PC-9 (cell line): ENCODE results near the gene NPIPB6. TPM values are rescaled to one million over a fixed set of nuclear protein-coding genes. Genes with fewer than 3 reads are reported as not detected.

Source experiments
- BruUV-seq: library from RNA; stranded (reverse); fragments of 400-500 nt; replicated peaks from 2 replicates; lab custom pipeline; 2021; lab: Mats Ljungman, UMichigan
- CTCF ChIA-PET: fragments of 300-600 bp; sonication (Branson Sonifier 250); formaldehyde crosslinking; loops from one replicate; lab custom pipeline; 2022; ENCODE audit warnings: antibody characterized with exemption; lab: Charles Lee
- POLR2A ChIA-PET: fragments of 300-600 bp; sonication (Branson Sonifier 250); formaldehyde crosslinking; loops from one replicate; lab custom pipeline; 2022; ENCODE audit warnings: antibody characterized with exemption; ENCODE audit not compliant: unreplicated experiment; lab: Charles Lee
- DNase-seq, 2 experiments: peaks; one replicate each; pipeline versions ENCODE4 v3.0.0 to v3.0.0-alpha.2; 2015 to 2022; ENCODE audit warnings: mixed read lengths in 1 of 2
- H2AFZ ChIP-seq: fragments of 200-600 bp; sonication (generic); 2 replicates; pipeline ENCODE4 v1.8.1; 2017; ENCODE audit warnings: antibody characterized with exemption
- H3F3A ChIP-seq: fragments of 200-600 bp; sonication (generic); 2 replicates; pipeline ENCODE4 v1.8.1; 2017; ENCODE audit warnings: antibody characterized with exemption, mild to moderate bottlenecking, low read depth; ENCODE audit not compliant: insufficient read depth
- H3K27ac ChIP-seq: fragments of 200-600 bp; sonication (generic); 2 replicates; pipeline ENCODE4 v1.6.1; 2016; ENCODE audit warnings: mixed run types
- H3K27me3 ChIP-seq: fragments of 200-600 bp; sonication (generic); 2 replicates; pipeline ENCODE4 v1.6.1; 2016; ENCODE audit warnings: low read depth, mixed run types; ENCODE audit not compliant: insufficient read depth
- H3K36me3 ChIP-seq: fragments of 200-600 bp; sonication (generic); 2 replicates; pipeline ENCODE4 v1.6.1; 2016; ENCODE audit warnings: low read depth, mixed run types
- H3K4me1 ChIP-seq: fragments of 200-600 bp; sonication (generic); replicated peaks from 2 replicates; pipeline ENCODE4 v1.6.1; 2016; ENCODE audit warnings: mixed run types; ENCODE audit not compliant: insufficient read depth
- H3K4me2 ChIP-seq: fragments of 200-600 bp; sonication (generic); 2 replicates; pipeline ENCODE4 v1.6.1; 2017; ENCODE audit warnings: mixed run types
- H3K4me3 ChIP-seq: fragments of 200-600 bp; sonication (generic); 2 replicates; pipeline ENCODE4 v1.6.1; 2016; ENCODE audit warnings: mixed run types
- H3K79me2 ChIP-seq: fragments of 200-600 bp; sonication (generic); 2 replicates; pipeline ENCODE4 v1.6.1; 2017; ENCODE audit warnings: low read depth, mixed run types
- H3K9me2 ChIP-seq: fragments of 200-600 bp; sonication (generic); 2 replicates; pipeline ENCODE4 v1.8.1; 2017; ENCODE audit warnings: mild to moderate bottlenecking; ENCODE audit not compliant: insufficient read depth
- H3K9me3 ChIP-seq: fragments of 200-600 bp; sonication (generic); 2 replicates; pipeline ENCODE4 v1.8.1; 2016; ENCODE audit warnings: low read depth; ENCODE audit not compliant: insufficient read depth
- H4K20me1 ChIP-seq: fragments of 200-600 bp; sonication (generic); 2 replicates; pipeline ENCODE4 v1.8.1; 2017; ENCODE audit not compliant: insufficient read depth
- EZH2 ChIP-seq: fragments of 200-600 bp; sonication (generic); IDR thresholded peaks from 2 replicates; pipeline ENCODE4 v1.8.0; 2017; ENCODE audit warnings: antibody characterized with exemption, low read depth
- intact Hi-C: fragments of 100-400 bp; cut with micrococcal nuclease; formaldehyde crosslinking; loops from one replicate; pipeline ENCODE4 v1.10.0; 2022; ENCODE audit not compliant: unreplicated experiment
- total RNA-seq: library from RNA; stranded (reverse); gene quantifications from 2 replicates; pipeline ENCODE4 v1.2.3, GENCODE V29; 2021
- TF ChIP-seq, protein P1 (sequence below): fragments of 200-600 bp; sonication (generic); conservative IDR thresholded peaks from 2 replicates; pipeline ENCODE4 v1.6.1; 2017; ENCODE audit warnings: mixed run types, antibody characterized with exemption, mild to moderate bottlenecking, moderate library complexity

The NPIPB6 gene
- total RNA-seq, 1 experiment from 2014 or later, result 6.9 TPM

DNA sequence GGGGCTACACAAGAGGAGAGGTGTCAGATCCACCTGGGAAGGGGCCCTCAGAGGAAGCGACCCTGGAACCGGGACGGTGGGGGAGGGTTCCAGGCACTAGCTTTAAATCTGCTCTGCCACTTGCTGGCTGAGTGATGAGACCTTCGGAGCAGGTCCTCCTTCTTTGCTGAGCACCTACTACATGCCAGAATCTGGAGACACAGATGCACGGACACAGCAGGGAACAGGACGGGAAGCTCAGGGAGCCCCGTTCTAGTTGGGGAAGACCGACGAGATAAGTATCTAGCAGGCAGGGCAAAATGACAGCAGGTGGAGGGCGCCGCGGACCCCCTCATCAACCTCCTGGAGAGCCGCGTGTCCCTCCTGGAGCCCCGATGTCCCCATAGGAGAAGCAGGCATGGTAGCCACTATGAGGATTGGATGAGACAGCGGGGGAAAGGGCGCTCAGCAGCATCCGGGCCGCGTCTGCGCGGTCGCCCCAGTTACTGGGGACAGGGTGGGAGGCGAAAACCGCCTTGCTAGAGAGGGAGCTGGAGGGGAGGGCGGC, 43.8 kb downstream of the NPIPB6 start:
- Histone ChIP-seq H3K9me3 (no peaks in the 10 kb centered on the region), H3K36me3 (no peaks in the 10 kb centered on the region), H3K4me3 (no peak overlapping the region), H3K27ac (no peak overlapping the region), H4K20me1 (no peaks in the 10 kb centered on the region), H3K4me1 (no peaks in the 10 kb centered on the region), H3K79me2 (no peaks in the 10 kb centered on the region), H2AFZ (no peak overlapping the region), H3F3A (no peaks in the 10 kb centered on the region), H3K27me3 (no peaks in the 10 kb centered on the region), H3K9me2 (no peaks in the 10 kb centered on the region), H3K4me2 (no peak overlapping the region)
- BruUV-seq, result no TSS peak
- TF ChIP-seq, protein P1, sequence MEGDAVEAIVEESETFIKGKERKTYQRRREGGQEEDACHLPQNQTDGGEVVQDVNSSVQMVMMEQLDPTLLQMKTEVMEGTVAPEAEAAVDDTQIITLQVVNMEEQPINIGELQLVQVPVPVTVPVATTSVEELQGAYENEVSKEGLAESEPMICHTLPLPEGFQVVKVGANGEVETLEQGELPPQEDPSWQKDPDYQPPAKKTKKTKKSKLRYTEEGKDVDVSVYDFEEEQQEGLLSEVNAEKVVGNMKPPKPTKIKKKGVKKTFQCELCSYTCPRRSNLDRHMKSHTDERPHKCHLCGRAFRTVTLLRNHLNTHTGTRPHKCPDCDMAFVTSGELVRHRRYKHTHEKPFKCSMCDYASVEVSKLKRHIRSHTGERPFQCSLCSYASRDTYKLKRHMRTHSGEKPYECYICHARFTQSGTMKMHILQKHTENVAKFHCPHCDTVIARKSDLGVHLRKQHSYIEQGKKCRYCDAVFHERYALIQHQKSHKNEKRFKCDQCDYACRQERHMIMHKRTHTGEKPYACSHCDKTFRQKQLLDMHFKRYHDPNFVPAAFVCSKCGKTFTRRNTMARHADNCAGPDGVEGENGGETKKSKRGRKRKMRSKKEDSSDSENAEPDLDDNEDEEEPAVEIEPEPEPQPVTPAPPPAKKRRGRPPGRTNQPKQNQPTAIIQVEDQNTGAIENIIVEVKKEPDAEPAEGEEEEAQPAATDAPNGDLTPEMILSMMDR, result no peak
- no peak for TF ChIP-seq EZH2
- intact Hi-C loops, result loop anchor here (5.0 kb wide), 1 partner anchor 628 kb away; no protein-coding TSS in a partner anchor
- ChIA-PET POLR2A (no interaction called here), CTCF (no interaction called here)
- DNase-seq, result no peak

DNA sequence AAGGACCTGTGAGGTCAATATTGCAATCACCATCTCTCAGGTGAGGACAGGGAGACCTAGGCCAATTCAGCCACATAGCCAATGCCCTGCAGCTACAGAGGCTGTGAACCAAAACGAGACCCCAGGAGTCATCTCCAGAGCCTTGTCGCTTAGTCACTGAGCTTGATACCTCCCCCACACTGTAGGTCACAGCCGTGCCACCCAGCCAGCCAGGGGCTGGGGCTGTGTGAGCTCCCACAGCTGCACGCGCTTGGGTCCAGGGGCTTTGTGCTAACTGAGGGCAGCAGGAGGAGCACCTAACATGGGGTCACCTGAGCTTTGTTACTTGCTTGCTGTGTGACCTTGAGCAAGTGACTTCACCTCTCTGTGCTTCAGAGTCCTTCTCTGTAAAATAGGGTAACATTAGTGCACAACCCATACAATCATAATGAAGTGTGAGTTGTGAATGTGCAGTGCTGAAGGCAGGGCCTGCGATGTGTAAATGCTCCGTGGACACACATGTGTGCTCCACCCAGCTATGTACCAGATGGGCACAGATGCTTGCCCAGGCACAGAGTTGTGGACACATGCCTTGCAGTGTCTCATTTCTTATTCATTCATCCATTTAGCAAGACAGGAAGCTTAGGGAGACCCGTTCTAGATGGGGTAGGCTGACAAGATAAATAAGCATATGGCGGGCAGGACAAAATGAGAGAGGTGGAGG, 45.1 kb downstream of the NPIPB6 start:
- Histone ChIP-seq H3K9me2 (no peaks in the 10 kb centered on the region), H3K27me3 (no peaks in the 10 kb centered on the region), H3F3A (no peaks in the 10 kb centered on the region), H3K4me1 (no peaks in the 10 kb centered on the region), H3K36me3 (no peaks in the 10 kb centered on the region), H3K9me3 (no peaks in the 10 kb centered on the region), H3K4me3 (no peak overlapping the region), H2AFZ (no peak overlapping the region), H3K4me2 (no peak overlapping the region), H4K20me1 (no peaks in the 10 kb centered on the region), H3K79me2 (no peaks in the 10 kb centered on the region), H3K27ac (no peak overlapping the region)
- DNase-seq, result no peak
- BruUV-seq, result no TSS peak
- POLR2A ChIA-PET, result no interaction called here
- intact Hi-C loops, result no loop called here
- no peak for TF ChIP-seq EZH2
- TF ChIP-seq, protein P1, result no peak
- CTCF ChIA-PET, result no interaction called here

DNA sequence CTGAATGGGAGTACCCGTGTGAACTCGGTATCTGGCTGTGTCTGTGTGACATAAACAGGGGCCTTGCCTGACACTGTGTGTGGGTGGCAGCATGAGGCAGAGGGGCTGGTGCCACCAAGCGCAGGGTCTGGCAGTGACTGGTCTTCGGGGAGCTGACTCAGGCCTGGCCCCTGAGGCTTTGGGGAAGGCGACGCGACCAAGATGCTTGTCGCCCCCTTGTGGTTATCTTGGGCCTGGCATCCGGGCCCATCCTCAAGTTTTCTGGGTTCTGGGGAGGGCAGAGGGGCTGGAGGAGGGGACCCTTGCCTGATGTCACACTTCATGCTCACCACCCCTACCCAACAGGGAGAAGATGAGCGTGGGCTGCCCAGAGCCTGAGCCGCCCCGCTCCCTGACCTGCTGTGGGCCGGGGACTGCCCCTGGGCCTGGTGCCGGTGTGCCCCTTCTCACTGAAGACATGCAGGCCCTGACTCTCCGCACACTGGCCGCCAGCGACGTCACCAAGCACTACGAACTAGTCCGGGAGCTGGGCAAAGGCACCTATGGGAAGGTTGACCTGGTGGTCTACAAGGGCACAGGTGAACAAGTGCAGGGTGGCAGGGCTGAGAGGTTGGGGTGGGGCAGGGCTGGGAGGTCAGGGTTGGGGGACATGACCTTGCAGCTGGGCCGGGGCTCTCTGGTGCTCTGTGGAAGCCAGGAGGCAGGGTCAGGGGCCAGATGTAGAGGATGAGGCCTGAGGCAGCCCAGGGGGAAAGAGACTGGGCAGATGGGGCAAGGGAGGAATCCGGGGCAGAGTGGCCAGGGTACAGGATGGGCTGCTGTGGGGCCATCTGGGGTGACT, 46.0 kb downstream of the NPIPB6 start:
- DNase-seq, result peak; percentile 46 to 67
- no TSS peak for BruUV-seq
- Histone ChIP-seq H4K20me1 (no peaks in the 10 kb centered on the region), H3K27ac (no peak overlapping the region), H3K9me2 (no peaks in the 10 kb centered on the region), H3K9me3 (no peaks in the 10 kb centered on the region), H3K27me3 (no peaks in the 10 kb centered on the region), H3F3A (no peaks in the 10 kb centered on the region), H3K36me3 (no peaks in the 10 kb centered on the region), H2AFZ (no peak overlapping the region), H3K4me1 (no peaks in the 10 kb centered on the region), H3K79me2 (no peaks in the 10 kb centered on the region), H3K4me3 (no peak overlapping the region), H3K4me2 (no peak overlapping the region)
- CTCF ChIA-PET, result interaction anchor here (0.5 to 1.4 kb wide), 4 partner anchors 36 to 1055 kb away, joined by 3 to 4 read pairs (median 4); no protein-coding TSS in a partner anchor
- TF ChIP-seq, protein P1, result peak; percentile 98
- TF ChIP-seq EZH2, result no peak
- POLR2A ChIA-PET, result no interaction called here
- intact Hi-C loops, result loop anchor here (1.0 to 2.0 kb wide), 2 partner anchors 40 to 344 kb away; no protein-coding TSS in a partner anchor
